ENCODE data around the gene CLTC. TPM values are rescaled to one million over a fixed set of nuclear protein-coding genes. Genes with fewer than 3 reads are reported as not detected.

CLTC gene
- total and polyA plus RNA-seq, 2 of the 4 experiments (the other 2 are of a cell fraction): 181 to 641 TPM

DNA sequence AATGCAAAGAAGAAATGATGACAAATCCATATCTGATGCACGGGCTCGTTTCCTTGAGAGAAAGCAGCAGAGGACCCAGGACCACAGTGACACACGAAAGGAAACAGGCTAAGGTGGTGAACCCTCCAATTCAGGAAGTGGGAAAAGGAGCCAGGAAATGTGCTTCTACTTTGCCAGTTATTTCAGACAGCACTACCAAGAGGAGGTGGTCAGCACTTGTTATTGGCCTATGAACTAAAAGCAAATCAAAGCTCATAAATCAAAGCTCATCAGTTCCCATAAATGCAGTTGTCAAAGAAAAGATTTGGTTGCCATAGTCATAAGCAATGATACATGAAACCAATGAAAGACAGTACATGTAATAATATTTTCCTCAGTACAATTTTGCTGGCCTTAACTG, 12.6 kb upstream of the CLTC start:
- CTCF ChIA-PET: interaction anchor here (0.7 to 1.7 kb wide), 3 partner anchors 10 to 89 kb away, joined by 3 to 4 read pairs (median 3); no protein-coding TSS in a partner anchor
- Histone ChIP-seq H3K27me3 (ENCODE audit: control insufficient read depth, insufficient read depth, low read length) (no peaks in the 10 kb centered on the region), H3K14ac (replicated peaks; ENCODE audit: low read depth, low read length) (no peak overlapping the region), H4K8ac (ENCODE audit: low read depth in 2 of 2, low read length in 2 of 2) (no peak overlapping the region), H3K23ac (ENCODE audit: low read depth, low read length) (no peak overlapping the region), H3K4me3 (ENCODE audit: insufficient read depth, low read depth, low read length) (no peak overlapping the region), H2AFZ (replicated peaks; ENCODE audit: low read length, poor library complexity) (no peak overlapping the region), H3K4me2 (ENCODE audit: low read depth, low read length) (no peak overlapping the region), H3K56ac (ENCODE audit: extremely low read depth, insufficient read depth, low read length) (no peak overlapping the region), H3K9me1 (ENCODE audit: insufficient read depth, low read length) (peaks cover 4% of the 10 kb centered on the region), H2BK120ac (ENCODE audit: low read depth, low read length) (no peak overlapping the region), H2BK20ac (ENCODE audit: low read depth, low read length) (no peak overlapping the region), H3K4me1 (ENCODE audit: control insufficient read depth, insufficient read depth, low read length) (no peaks in the 10 kb centered on the region), H4K91ac (ENCODE audit: insufficient read depth, low read depth, low read length) (no peak overlapping the region), H2BK15ac (ENCODE audit: low read depth, low read length) (no peak overlapping the region), H3K27ac (ENCODE audit: insufficient read depth, low read length) (no peak overlapping the region), H2AK5ac (ENCODE audit: low read depth, low read length) (no peak overlapping the region), H4K5ac (ENCODE audit: low read depth, low read length) (no peak overlapping the region), H3K9me3 (ENCODE audit: control insufficient read depth, insufficient read depth, low read length) (no peaks in the 10 kb centered on the region), H3K4ac (ENCODE audit: low read depth, low read length) (no peak overlapping the region), H2BK5ac (ENCODE audit: low read depth, low read length, poor library complexity, severe bottlenecking) (no peak overlapping the region), H3K18ac (ENCODE audit: low read depth, low read length) (no peak overlapping the region), H3K79me1 (ENCODE audit: low read depth in 1 of 2, low read length in 2 of 2) (no peaks in the 10 kb centered on the region; a peak in 2 of 4 replicates), H3K36me3 (ENCODE audit: control insufficient read depth, insufficient read depth, low read length) (peaks cover 21% of the 10 kb centered on the region), H4K20me1 (ENCODE audit: insufficient read depth, low read length) (no peaks in the 10 kb centered on the region), H3K9ac (ENCODE audit: low read depth, low read length) (no peak overlapping the region), H2AK9ac (replicated peaks; ENCODE audit: low read depth, low read length, poor library complexity) (no peak overlapping the region)
- dilution Hi-C loops (cut with HindIII; ENCODE audit: low sequenced_read_pairs, unreplicated experiment): no loop called here
- no peak for DNase-seq
- POLR2A ChIA-PET (ENCODE audit: unreplicated experiment): no interaction called here
- in situ Hi-C loops (cut with MboI; ENCODE audit: low sequenced_read_pairs): no loop called here
- BruUV-seq (replicated peaks): no TSS peak
- no peak for TF ChIP-seq FOS (IDR thresholded peaks at IDR 0.05; ENCODE audit: low read depth, low read length)
- TF ChIP-seq, protein P1, sequence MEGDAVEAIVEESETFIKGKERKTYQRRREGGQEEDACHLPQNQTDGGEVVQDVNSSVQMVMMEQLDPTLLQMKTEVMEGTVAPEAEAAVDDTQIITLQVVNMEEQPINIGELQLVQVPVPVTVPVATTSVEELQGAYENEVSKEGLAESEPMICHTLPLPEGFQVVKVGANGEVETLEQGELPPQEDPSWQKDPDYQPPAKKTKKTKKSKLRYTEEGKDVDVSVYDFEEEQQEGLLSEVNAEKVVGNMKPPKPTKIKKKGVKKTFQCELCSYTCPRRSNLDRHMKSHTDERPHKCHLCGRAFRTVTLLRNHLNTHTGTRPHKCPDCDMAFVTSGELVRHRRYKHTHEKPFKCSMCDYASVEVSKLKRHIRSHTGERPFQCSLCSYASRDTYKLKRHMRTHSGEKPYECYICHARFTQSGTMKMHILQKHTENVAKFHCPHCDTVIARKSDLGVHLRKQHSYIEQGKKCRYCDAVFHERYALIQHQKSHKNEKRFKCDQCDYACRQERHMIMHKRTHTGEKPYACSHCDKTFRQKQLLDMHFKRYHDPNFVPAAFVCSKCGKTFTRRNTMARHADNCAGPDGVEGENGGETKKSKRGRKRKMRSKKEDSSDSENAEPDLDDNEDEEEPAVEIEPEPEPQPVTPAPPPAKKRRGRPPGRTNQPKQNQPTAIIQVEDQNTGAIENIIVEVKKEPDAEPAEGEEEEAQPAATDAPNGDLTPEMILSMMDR (conservative IDR thresholded peaks at IDR 0.05; ENCODE audit: low read depth, low read length): no peak
- TF ChIP-seq NFE2L2 (IDR thresholded peaks at IDR 0.05; ENCODE audit: low read depth, low read length): no peak
- no peak for TF ChIP-seq BHLHE40 (IDR thresholded peaks at IDR 0.05; ENCODE audit: low read depth, low read length)
- TF ChIP-seq POLR2A (IDR thresholded peaks at IDR 0.05; ENCODE audit: low read depth, low read length): no peak
- no peak for TF ChIP-seq RFX5 (IDR thresholded peaks at IDR 0.05; ENCODE audit: low read depth, low read length)
- no peak for TF ChIP-seq SMC3 (IDR thresholded peaks at IDR 0.05; ENCODE audit: low read depth, low read length)
- TF ChIP-seq, protein P2, sequence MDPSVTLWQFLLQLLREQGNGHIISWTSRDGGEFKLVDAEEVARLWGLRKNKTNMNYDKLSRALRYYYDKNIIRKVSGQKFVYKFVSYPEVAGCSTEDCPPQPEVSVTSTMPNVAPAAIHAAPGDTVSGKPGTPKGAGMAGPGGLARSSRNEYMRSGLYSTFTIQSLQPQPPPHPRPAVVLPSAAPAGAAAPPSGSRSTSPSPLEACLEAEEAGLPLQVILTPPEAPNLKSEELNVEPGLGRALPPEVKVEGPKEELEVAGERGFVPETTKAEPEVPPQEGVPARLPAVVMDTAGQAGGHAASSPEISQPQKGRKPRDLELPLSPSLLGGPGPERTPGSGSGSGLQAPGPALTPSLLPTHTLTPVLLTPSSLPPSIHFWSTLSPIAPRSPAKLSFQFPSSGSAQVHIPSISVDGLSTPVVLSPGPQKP (IDR thresholded peaks at IDR 0.05; ENCODE audit: borderline replicate concordance, low read depth, low read length): no peak
- TF ChIP-seq RAD21 (IDR thresholded peaks at IDR 0.05; ENCODE audit: low read length): no peak
- no peak for TF ChIP-seq RCOR1 (IDR thresholded peaks at IDR 0.05; ENCODE audit: insufficient replicate concordance, low read length)
- intact Hi-C loops (cut with micrococcal nuclease): no loop called here
- no peak for ATAC-seq (ENCODE audit: low read depth)
- 89% methylated on average over 3 of the region's 3 CpGs; no CpG with 5 or more reads in 1 of the 2 experiments for WGBS, 2 experiments (ENCODE audit: extremely low coverage in 2 of 2, insufficient read length in 1 of 2)
